GM12875 (cell line): ENCODE measurements around the gene KCTD2.

Source experiments
- H3K4me3 ChIP-seq: one replicate; pipeline ENCODE4 v1.5.1; 2011; ENCODE audit warnings: low read depth, low read length, control low read depth
- TF ChIP-seq, protein P1 (sequence below): IDR thresholded peaks from 2 replicates; pipeline ENCODE4 v1.5.1; 2011; ENCODE audit warnings: low read depth, mild to moderate bottlenecking, control low read depth, inconsistent platforms, low read length, moderate library complexity, borderline replicate concordance; ENCODE audit not compliant: insufficient read depth

KCTD2 gene

DNA sequence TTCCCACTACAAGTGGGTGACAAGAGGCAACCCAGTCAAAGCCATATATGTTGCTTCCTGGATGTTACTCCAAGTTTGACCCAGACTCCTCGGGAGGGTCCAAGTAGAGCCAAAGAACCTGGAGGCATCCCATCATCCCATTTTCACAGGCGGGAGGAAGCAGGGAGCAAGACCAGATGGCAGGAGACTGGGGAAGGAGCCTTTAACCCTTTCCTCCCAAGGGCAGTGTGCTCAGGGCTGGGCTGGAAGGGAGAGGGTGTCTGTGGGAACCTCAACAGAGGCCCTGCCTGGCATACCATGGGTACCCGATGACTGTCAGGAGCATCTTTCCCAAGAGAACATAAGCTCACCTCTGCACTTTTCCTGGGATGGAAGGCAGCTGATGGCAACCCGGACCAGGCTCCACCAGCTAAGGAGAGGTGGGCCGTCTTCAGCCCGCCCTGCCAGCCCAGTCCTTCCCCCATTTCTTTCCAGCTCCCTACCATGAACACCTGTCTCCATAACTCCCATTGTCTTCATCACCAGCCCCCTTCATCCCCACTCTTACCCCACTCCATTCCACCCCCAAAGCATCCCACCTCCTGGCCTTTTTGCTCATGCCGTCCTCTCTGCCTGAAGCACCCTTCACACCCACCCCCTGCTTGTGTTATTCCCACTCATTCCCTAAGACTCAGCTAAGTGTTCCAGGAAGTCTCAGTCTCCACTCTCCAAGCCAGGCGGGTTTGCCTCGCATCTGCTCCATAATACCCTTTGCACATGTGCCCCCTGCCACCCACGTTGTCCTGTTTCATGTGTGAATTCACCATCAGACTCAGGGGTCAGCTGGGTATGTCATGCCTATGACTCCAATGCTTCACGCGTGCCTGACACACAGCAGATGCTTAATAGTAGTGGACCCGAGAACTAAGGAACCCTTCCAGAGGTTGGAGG lies 34.9 kb downstream of the KCTD2 start:
- H3K4me3 ChIP-seq: no peak overlapping the region
- TF ChIP-seq, protein P1, sequence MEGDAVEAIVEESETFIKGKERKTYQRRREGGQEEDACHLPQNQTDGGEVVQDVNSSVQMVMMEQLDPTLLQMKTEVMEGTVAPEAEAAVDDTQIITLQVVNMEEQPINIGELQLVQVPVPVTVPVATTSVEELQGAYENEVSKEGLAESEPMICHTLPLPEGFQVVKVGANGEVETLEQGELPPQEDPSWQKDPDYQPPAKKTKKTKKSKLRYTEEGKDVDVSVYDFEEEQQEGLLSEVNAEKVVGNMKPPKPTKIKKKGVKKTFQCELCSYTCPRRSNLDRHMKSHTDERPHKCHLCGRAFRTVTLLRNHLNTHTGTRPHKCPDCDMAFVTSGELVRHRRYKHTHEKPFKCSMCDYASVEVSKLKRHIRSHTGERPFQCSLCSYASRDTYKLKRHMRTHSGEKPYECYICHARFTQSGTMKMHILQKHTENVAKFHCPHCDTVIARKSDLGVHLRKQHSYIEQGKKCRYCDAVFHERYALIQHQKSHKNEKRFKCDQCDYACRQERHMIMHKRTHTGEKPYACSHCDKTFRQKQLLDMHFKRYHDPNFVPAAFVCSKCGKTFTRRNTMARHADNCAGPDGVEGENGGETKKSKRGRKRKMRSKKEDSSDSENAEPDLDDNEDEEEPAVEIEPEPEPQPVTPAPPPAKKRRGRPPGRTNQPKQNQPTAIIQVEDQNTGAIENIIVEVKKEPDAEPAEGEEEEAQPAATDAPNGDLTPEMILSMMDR: no peak

DNA sequence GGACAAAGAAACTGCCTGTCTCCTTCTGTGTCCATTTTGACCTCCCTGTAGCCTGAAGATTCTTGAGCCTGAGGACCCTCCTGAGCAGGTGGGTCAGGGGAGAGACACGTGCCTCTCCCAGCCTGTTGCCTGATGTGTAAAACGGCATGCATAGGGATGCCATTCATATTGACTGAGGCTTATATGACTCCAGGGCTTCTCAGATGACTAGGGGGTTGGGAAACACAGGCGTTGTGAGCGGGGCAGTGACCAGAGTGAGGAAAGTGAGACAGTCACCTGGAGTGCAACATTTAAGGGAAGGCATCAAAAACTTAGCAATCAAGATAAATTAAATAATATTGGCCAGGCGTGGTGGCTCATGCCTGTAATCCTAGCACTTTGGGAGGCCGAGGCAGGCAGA lies 35.7 kb downstream of the KCTD2 start:
- TF ChIP-seq, protein P1: no peak
- no peak overlapping the region for H3K4me3 ChIP-seq

DNA sequence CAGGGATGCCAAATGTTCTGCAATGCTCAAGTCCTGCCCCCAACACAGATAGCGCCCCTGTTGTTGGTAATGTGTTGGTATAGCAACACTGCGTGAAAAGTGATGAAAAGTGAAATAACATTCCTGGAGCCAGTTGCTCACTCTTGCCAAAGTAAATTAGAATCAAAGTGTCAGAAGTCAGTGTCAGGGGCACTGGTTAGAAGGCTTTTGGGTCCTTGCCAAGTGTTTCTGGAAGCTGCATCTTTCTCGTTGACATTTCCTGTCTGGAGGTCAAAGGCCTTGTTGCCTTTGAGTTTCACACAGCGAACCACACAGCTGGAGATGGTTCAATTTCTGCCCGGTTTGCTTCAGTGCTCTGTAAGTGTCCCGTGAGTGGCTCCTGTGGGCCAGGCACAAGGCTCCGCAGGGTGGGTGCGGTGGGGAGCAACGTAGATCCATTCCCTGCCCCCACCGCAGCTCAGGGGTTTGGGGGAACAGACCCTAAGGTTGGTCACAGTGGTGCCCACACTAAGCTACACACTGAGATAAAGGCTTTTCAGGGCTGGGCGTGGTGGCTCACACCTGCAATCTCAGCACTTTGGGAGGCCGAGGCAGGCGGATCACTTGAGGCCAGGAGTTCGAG lies 37.1 kb downstream of the KCTD2 start:
- TF ChIP-seq, protein P1: no peak
- no peak overlapping the region for H3K4me3 ChIP-seq

DNA sequence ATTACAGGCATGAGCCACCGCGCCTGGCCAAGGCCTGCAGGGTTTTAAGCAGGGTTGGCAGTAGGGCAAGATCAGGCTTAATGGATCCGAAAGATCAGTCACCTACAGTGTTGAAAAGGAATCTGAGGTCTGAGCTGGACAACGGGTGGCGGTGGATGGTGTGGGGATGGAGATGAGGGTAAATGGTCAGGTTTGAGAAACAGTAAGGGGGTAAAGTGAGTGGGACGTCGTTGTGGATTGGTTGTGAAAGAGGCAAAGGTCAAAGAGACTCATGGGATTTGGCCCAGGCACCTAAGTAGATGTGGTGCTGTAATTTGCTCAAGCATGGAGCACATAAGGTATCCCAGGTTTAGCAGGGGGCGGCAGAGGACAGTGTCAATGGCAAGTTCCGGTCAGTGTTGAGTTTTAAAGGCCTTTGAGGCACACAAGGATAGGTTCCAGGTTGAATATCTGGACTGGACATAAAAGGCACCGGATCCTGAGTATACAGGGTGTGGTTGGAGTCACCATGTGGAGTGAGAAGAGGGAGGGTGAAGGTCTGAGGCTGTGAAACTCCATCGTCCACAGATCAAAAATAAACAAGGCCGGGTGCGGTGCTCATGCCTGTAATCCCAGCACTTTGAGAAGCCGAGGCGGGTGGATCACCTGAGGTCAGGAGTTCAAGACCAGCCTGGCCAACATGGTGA lies 39.6 kb downstream of the KCTD2 start:
- TF ChIP-seq, protein P1: no peak
- H3K4me3 ChIP-seq: no peak overlapping the region

DNA sequence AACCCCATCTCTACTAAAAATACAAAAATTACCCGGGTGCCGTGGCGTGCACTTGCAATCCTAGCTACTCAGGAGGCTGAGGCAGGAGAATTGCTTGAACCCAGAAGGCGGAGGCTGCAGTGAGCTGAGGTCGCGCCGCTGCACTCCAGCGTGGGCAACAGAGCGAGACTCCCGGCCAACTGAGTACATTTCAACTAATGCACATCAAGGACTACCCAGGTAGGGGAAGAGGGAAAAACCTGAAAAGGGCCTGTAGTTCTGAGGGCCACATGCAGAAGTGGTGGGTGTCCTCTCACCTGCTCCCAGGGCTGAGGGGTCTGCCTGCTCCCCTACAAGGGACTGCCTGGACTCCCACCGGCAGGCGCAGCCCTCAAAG lies 40.1 kb downstream of the KCTD2 start:
- peak overlapping the region; percentile 45 for H3K4me3 ChIP-seq

DNA sequence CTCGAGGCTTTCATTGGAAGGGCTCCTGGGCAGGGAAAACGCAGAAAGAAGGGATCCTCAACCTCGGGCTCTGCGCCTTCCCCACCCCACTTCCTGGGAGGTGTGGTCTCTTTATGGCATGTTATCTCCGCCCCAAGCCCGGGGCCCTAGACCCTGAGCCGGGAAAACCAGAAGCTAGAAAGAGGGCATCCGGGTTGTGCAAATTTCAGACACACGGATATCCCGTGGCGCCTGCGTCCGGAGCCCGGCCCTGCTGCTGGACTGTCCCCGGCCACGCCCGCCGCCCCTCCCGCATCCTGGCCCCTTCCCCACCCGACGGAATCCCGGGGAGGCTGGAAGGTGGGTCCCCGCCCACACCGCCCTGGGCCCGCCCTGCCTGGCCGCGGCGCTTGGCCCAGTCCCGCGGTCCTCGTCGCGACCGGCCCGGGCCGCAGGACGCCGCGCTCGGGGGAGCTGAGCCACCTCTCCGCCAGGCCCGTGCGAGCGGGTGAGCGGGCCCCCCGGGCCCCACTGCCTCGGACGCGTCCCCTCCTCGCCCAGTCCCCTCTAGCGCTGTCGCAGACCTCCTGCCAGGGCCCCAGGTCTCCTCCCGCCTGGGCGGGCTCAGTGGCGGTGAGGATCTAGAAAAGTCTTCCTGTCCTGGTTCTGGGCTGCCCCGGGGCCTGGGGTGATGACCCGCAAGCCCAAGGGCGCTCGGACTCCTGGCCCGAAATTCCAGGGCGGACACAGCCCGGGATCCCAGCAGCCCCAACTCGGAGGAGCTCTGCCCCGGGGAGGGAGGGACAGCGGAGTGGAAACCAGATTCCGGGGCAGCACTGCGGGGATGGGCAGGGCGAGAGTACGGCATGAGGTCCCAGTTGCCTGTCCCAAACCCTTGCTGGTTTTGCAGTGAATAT lies 40.8 kb downstream of the KCTD2 start, which contains the start of gene SLC16A5:
Gene SLC16A5 (plus strand): TSS at position 397 of the 896 bp plus-strand sequence. CDS start 5,683 bp downstream, outside the sequence.
- TF ChIP-seq, protein P1: no peak

More for the DNA sequence above, 40.1 kb downstream of the KCTD2 start:
- TF ChIP-seq, protein P1: no peak

More for the DNA sequence above, 40.8 kb downstream of the KCTD2 start, which contains the start of gene SLC16A5:
- peak within 1 kb of the TSS; percentile 45 for H3K4me3 ChIP-seq
